GM23338 (cell line): ENCODE data around the gene FREM3. TPM values are rescaled to one million over a fixed set of nuclear protein-coding genes. Genes with fewer than 3 reads are reported as not detected.

Experiments used
- ATAC-seq: fragments of 200-7000 bp; cut with Tn5 transposase; 3 replicates; pipeline ENCODE4 v1.9.1; 2020
- DNase-seq: peaks from one replicate; pipeline ENCODE4 v3.0.0-alpha.2; 2015; ENCODE audit warnings: low spot score
- H2AFZ ChIP-seq: fragments of 200-600 bp; sonication (generic); 2 replicates; pipeline ENCODE4 v1.8.0; 2016; ENCODE audit warnings: antibody characterized with exemption, mild to moderate bottlenecking, moderate library complexity
- H3F3A ChIP-seq: fragments of 200-600 bp; sonication (generic); replicated peaks from 2 replicates; pipeline ENCODE4 v1.8.0; 2017; ENCODE audit warnings: antibody characterized with exemption, mixed run types, low read depth
- H3K27ac ChIP-seq: fragments of 200-600 bp; sonication (generic); 2 replicates; pipeline ENCODE4 v1.6.1; 2016; ENCODE audit warnings: low read depth
- H3K27me3 ChIP-seq: fragments of 200-600 bp; sonication (generic); 2 replicates; pipeline ENCODE4 v1.8.0; 2016; ENCODE audit warnings: mild to moderate bottlenecking, mixed run types, moderate library complexity; ENCODE audit not compliant: insufficient read depth
- H3K36me3 ChIP-seq: fragments of 200-600 bp; sonication (generic); 2 replicates; pipeline ENCODE4 v1.8.0; 2016; ENCODE audit warnings: mild to moderate bottlenecking; ENCODE audit not compliant: insufficient read depth
- H3K4me1 ChIP-seq: fragments of 200-600 bp; sonication (generic); 2 replicates; pipeline ENCODE4 v1.8.0; 2016; ENCODE audit warnings: mild to moderate bottlenecking, moderate library complexity; ENCODE audit not compliant: insufficient read depth
- H3K4me2 ChIP-seq: fragments of 200-600 bp; sonication (generic); 2 replicates; pipeline ENCODE4 v1.7.1; 2017; ENCODE audit warnings: mixed run types
- H3K4me3 ChIP-seq: fragments of 200-600 bp; sonication (generic); 2 replicates; pipeline ENCODE4 v1.6.1; 2016; ENCODE audit warnings: mixed run types
- H3K79me2 ChIP-seq: fragments of 200-600 bp; sonication (generic); replicated peaks from 2 replicates; pipeline ENCODE4 v1.8.0; 2017; ENCODE audit warnings: mild to moderate bottlenecking; ENCODE audit not compliant: insufficient read depth
- H3K9me2 ChIP-seq: fragments of 200-600 bp; sonication (generic); 2 replicates; pipeline ENCODE4 v1.8.0; 2017; ENCODE audit not compliant: insufficient read depth
- H4K20me1 ChIP-seq: fragments of 200-600 bp; sonication (generic); replicated peaks from 2 replicates; pipeline ENCODE4 v1.8.0; 2017; ENCODE audit warnings: mild to moderate bottlenecking; ENCODE audit not compliant: insufficient read depth
- H3K27ac Mint-ChIP-seq: 2 replicates; pipeline ENCODE4 v1.8.0; 2020; ENCODE audit warnings: inconsistent platforms, mild to moderate bottlenecking, moderate library complexity, mixed read lengths
- H3K27me3 Mint-ChIP-seq: 3 replicates; pipeline ENCODE4 v1.8.0; 2022; ENCODE audit warnings: low read depth, mild to moderate bottlenecking, moderate library complexity, mixed read lengths, inconsistent platforms; ENCODE audit not compliant: insufficient read depth, poor library complexity
- H3K36me3 Mint-ChIP-seq: 3 replicates; pipeline ENCODE4 v1.8.0; 2021; ENCODE audit warnings: low read depth, mild to moderate bottlenecking, inconsistent platforms, moderate library complexity, mixed read lengths
- H3K4me1 Mint-ChIP-seq: 3 replicates; pipeline ENCODE4 v1.8.0; 2020; ENCODE audit warnings: mild to moderate bottlenecking, inconsistent platforms, mixed read lengths
- H3K4me3 Mint-ChIP-seq: 3 replicates; pipeline ENCODE4 v1.8.0; 2021; ENCODE audit warnings: moderate library complexity, mild to moderate bottlenecking, inconsistent platforms, mixed read lengths
- H3K9me3 Mint-ChIP-seq: 3 replicates; pipeline ENCODE4 v1.8.0; 2020; ENCODE audit warnings: moderate library complexity, mild to moderate bottlenecking, inconsistent platforms, mixed read lengths
- CREB1 ChIP-seq: fragments of 250-450 bp; sonication (Bioruptor Pico); IDR thresholded peaks from 2 replicates; pipeline ENCODE4 v1.5.0; 2020; ENCODE audit warnings: low read depth, mild to moderate bottlenecking, moderate library complexity
- EZH2 ChIP-seq: fragments of 200-600 bp; sonication (generic); IDR thresholded peaks from one replicate; pipeline ENCODE4 v1.8.0; 2017; ENCODE audit warnings: antibody characterized with exemption, mild to moderate bottlenecking, low read depth; ENCODE audit not compliant: unreplicated experiment
- EZH2phosphoT487 ChIP-seq: fragments of 200-600 bp; sonication (generic); IDR thresholded peaks from one replicate; pipeline ENCODE4 v1.8.1; 2018; ENCODE audit warnings: antibody characterized with exemption; ENCODE audit not compliant: unreplicated experiment
- JUNB ChIP-seq: IDR thresholded peaks from one replicate; pipeline ENCODE4 v1.6.1; 2016; ENCODE audit warnings: antibody characterized with exemption; ENCODE audit not compliant: unreplicated experiment
- NANOG ChIP-seq: IDR thresholded peaks from 2 replicates; pipeline ENCODE4 v1.6.1; 2016; ENCODE audit warnings: antibody characterized with exemption, borderline replicate concordance
- POLR2AphosphoS5 ChIP-seq: IDR thresholded peaks from 2 replicates; pipeline ENCODE4 v1.6.1; 2016; ENCODE audit warnings: antibody characterized with exemption, low read depth
- STAT1 ChIP-seq: IDR thresholded peaks from one replicate; pipeline ENCODE4 v1.6.1; 2016; ENCODE audit warnings: antibody characterized with exemption; ENCODE audit not compliant: unreplicated experiment
- ZNF114 ChIP-seq: fragments of 250-450 bp; sonication (Bioruptor Pico); IDR thresholded peaks from 2 replicates; pipeline ENCODE4 v1.5.0; 2020; ENCODE audit warnings: mild to moderate bottlenecking, moderate library complexity
- ZNF331 ChIP-seq: fragments of 250-450 bp; sonication (Bioruptor Pico); IDR thresholded peaks from 2 replicates; pipeline ENCODE4 v1.5.0; 2020; ENCODE audit warnings: low read depth, mild to moderate bottlenecking, moderate library complexity
- polyA plus RNA-seq: library from polyadenylated mRNA; unstranded; fragments of >200 nt; fragmentation: Nextera tagmentation; extraction: Ambion mirVana; gene quantifications from 2 replicates; pipeline ENCODE4 v1.2.1, GENCODE V29; 2016
- total RNA-seq: library from RNA; depleted of rRNA; stranded (reverse); fragments of >200 nt; shearing (Covaris generic); gene quantifications from 2 replicates; pipeline ENCODE4 v1.2.3, GENCODE V29; 2014
- TF ChIP-seq, protein P1 (sequence below), 2 experiments: fragments of 200-600 bp in 1 of 2; sonication (generic) in 1 of 2; conservative IDR thresholded peaks; 2 replicates each; pipeline versions ENCODE4 v1.5.1 to v1.6.1; 2016 to 2017; ENCODE audit warnings: antibody characterized with exemption in 2 of 2, low read depth in 2 of 2, mild to moderate bottlenecking in 2 of 2, moderate library complexity in 1 of 2
- TF ChIP-seq, protein P2 (sequence below): IDR thresholded peaks from one replicate; pipeline ENCODE4 v1.6.1; 2018; ENCODE audit warnings: antibody characterized with exemption; ENCODE audit not compliant: unreplicated experiment
- TF ChIP-seq, protein P3 (sequence below): IDR thresholded peaks from 2 replicates; pipeline ENCODE4 v1.6.1; 2016; ENCODE audit warnings: antibody characterized with exemption
- TF ChIP-seq, protein P4 (sequence below): fragments of 250-450 bp; sonication (Bioruptor Pico); IDR thresholded peaks from 2 replicates; pipeline ENCODE4 v1.5.0; 2020; ENCODE audit warnings: mild to moderate bottlenecking, moderate library complexity

The FREM3 gene
- total and polyA plus RNA-seq, 2 experiments from 2014 or later: 0.03 to 0.07 TPM

DNA sequence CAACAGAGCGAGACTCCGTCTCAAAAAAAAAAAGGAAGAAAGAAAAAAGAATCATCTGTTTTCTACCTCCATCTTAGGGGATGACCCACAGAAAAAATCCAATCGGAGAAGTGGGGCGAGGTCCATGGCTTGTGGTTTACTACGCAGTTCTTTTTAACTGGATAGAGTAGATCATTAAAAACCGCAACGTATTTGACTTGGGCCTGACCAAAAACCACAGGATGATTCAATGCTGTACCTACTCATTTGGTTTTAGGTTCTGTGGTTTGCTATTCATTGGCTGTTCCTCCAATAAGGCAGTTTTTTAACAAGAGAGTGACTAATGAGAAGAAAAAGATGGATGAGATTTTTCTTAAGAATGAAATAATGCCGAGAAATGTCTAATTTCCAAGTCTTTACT, 83.7 kb downstream of the FREM3 start:
- Histone ChIP-seq H2AFZ (no peak overlapping the region), H3K27me3 (no peaks in the 10 kb centered on the region), H3K4me1 (no peaks in the 10 kb centered on the region), H3K4me2 (no peak overlapping the region), H3F3A (no peaks in the 10 kb centered on the region), H4K20me1 (no peaks in the 10 kb centered on the region), H3K4me3 (no peak overlapping the region), H3K36me3 (no peaks in the 10 kb centered on the region), H3K9me2 (no peaks in the 10 kb centered on the region), H3K79me2 (no peaks in the 10 kb centered on the region), H3K27ac (no peak overlapping the region)
- ATAC-seq: no peak
- H3K4me1 Mint-ChIP-seq: no peaks in the 10 kb centered on the region
- no peaks in the 10 kb centered on the region for H3K36me3 Mint-ChIP-seq
- no peaks in the 10 kb centered on the region for H3K9me3 Mint-ChIP-seq
- H3K4me3 Mint-ChIP-seq: no peak overlapping the region
- no peak for DNase-seq
- no peaks in the 10 kb centered on the region for H3K27me3 Mint-ChIP-seq
- TF ChIP-seq POLR2AphosphoS5 (no peak), ZNF331 (no peak), CREB1 (CRISPR knock-in tag) (no peak), EZH2phosphoT487 (no peak), ZNF114 (CRISPR knock-in tag) (no peak), NANOG (no peak), STAT1 (no peak), EZH2 (no peak), JUNB (no peak)
- TF ChIP-seq, protein P1, sequence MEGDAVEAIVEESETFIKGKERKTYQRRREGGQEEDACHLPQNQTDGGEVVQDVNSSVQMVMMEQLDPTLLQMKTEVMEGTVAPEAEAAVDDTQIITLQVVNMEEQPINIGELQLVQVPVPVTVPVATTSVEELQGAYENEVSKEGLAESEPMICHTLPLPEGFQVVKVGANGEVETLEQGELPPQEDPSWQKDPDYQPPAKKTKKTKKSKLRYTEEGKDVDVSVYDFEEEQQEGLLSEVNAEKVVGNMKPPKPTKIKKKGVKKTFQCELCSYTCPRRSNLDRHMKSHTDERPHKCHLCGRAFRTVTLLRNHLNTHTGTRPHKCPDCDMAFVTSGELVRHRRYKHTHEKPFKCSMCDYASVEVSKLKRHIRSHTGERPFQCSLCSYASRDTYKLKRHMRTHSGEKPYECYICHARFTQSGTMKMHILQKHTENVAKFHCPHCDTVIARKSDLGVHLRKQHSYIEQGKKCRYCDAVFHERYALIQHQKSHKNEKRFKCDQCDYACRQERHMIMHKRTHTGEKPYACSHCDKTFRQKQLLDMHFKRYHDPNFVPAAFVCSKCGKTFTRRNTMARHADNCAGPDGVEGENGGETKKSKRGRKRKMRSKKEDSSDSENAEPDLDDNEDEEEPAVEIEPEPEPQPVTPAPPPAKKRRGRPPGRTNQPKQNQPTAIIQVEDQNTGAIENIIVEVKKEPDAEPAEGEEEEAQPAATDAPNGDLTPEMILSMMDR (conservative IDR thresholded peaks at IDR 0.05; ENCODE audit: low read depth in 2 of 2): no peak
- TF ChIP-seq, protein P2, sequence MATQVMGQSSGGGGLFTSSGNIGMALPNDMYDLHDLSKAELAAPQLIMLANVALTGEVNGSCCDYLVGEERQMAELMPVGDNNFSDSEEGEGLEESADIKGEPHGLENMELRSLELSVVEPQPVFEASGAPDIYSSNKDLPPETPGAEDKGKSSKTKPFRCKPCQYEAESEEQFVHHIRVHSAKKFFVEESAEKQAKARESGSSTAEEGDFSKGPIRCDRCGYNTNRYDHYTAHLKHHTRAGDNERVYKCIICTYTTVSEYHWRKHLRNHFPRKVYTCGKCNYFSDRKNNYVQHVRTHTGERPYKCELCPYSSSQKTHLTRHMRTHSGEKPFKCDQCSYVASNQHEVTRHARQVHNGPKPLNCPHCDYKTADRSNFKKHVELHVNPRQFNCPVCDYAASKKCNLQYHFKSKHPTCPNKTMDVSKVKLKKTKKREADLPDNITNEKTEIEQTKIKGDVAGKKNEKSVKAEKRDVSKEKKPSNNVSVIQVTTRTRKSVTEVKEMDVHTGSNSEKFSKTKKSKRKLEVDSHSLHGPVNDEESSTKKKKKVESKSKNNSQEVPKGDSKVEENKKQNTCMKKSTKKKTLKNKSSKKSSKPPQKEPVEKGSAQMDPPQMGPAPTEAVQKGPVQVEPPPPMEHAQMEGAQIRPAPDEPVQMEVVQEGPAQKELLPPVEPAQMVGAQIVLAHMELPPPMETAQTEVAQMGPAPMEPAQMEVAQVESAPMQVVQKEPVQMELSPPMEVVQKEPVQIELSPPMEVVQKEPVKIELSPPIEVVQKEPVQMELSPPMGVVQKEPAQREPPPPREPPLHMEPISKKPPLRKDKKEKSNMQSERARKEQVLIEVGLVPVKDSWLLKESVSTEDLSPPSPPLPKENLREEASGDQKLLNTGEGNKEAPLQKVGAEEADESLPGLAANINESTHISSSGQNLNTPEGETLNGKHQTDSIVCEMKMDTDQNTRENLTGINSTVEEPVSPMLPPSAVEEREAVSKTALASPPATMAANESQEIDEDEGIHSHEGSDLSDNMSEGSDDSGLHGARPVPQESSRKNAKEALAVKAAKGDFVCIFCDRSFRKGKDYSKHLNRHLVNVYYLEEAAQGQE: no peak
- TF ChIP-seq, protein P3, sequence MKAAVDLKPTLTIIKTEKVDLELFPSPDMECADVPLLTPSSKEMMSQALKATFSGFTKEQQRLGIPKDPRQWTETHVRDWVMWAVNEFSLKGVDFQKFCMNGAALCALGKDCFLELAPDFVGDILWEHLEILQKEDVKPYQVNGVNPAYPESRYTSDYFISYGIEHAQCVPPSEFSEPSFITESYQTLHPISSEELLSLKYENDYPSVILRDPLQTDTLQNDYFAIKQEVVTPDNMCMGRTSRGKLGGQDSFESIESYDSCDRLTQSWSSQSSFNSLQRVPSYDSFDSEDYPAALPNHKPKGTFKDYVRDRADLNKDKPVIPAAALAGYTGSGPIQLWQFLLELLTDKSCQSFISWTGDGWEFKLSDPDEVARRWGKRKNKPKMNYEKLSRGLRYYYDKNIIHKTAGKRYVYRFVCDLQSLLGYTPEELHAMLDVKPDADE: no peak
- TF ChIP-seq, protein P4, sequence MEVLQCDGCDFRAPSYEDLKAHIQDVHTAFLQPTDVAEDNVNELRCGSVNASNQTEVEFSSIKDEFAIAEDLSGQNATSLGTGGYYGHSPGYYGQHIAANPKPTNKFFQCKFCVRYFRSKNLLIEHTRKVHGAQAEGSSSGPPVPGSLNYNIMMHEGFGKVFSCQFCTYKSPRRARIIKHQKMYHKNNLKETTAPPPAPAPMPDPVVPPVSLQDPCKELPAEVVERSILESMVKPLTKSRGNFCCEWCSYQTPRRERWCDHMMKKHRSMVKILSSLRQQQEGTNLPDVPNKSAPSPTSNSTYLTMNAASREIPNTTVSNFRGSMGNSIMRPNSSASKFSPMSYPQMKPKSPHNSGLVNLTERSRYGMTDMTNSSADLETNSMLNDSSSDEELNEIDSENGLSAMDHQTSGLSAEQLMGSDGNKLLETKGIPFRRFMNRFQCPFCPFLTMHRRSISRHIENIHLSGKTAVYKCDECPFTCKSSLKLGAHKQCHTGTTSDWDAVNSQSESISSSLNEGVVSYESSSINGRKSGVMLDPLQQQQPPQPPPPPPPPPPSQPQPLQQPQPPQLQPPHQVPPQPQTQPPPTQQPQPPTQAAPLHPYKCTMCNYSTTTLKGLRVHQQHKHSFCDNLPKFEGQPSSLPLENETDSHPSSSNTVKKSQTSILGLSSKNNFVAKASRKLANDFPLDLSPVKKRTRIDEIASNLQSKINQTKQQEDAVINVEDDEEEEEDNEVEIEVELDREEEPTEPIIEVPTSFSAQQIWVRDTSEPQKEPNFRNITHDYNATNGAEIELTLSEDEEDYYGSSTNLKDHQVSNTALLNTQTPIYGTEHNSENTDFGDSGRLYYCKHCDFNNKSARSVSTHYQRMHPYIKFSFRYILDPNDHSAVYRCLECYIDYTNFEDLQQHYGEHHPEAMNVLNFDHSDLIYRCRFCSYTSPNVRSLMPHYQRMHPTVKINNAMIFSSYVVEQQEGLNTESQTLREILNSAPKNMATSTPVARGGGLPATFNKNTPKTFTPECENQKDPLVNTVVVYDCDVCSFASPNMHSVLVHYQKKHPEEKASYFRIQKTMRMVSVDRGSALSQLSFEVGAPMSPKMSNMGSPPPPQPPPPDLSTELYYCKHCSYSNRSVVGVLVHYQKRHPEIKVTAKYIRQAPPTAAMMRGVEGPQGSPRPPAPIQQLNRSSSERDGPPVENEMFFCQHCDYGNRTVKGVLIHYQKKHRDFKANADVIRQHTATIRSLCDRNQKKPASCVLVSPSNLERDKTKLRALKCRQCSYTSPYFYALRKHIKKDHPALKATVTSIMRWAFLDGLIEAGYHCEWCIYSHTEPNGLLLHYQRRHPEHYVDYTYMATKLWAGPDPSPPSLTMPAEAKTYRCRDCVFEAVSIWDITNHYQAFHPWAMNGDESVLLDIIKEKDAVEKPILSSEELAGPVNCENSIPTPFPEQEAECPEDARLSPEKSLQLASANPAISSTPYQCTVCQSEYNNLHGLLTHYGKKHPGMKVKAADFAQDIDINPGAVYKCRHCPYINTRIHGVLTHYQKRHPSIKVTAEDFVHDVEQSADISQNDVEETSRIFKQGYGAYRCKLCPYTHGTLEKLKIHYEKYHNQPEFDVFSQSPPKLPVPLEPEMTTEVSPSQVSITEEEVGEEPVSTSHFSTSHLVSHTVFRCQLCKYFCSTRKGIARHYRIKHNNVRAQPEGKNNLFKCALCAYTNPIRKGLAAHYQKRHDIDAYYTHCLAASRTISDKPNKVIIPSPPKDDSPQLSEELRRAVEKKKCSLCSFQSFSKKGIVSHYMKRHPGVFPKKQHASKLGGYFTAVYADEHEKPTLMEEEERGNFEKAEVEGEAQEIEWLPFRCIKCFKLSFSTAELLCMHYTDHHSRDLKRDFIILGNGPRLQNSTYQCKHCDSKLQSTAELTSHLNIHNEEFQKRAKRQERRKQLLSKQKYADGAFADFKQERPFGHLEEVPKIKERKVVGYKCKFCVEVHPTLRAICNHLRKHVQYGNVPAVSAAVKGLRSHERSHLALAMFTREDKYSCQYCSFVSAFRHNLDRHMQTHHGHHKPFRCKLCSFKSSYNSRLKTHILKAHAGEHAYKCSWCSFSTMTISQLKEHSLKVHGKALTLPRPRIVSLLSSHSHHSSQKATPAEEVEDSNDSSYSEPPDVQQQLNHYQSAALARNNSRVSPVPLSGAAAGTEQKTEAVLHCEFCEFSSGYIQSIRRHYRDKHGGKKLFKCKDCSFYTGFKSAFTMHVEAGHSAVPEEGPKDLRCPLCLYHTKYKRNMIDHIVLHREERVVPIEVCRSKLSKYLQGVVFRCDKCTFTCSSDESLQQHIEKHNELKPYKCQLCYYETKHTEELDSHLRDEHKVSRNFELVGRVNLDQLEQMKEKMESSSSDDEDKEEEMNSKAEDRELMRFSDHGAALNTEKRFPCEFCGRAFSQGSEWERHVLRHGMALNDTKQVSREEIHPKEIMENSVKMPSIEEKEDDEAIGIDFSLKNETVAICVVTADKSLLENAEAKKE (CRISPR knock-in tag): no peak
- no peak overlapping the region for H3K27ac Mint-ChIP-seq
